ENCODE measurements around the gene KCNK13. TPM values are rescaled to one million over a fixed set of nuclear protein-coding genes. Genes with fewer than 3 reads are reported as not detected.
A peak's percentile ranks its signal among the peaks of the same experiment; 100 is the strongest.
"Not testable (repeated sequence)": the region's sequence is repeated elsewhere in the genome, so short reads cannot be mapped to it uniquely, and the experiment has no call there.

Gene KCNK13
- not detected for total RNA-seq

- peak; percentile 16 for DNase-seq
- H3K4me3 Mint-ChIP-seq, result peak within 1 kb of the TSS; percentile 69
- H3K4me1 Mint-ChIP-seq (ENCODE audit: low read depth), result peaks cover 19% of the 10 kb centered on the region
- H3K27ac Mint-ChIP-seq, result no peak within 1 kb of the TSS
- POLR2A ChIA-PET, result interaction anchor here (1.3 kb wide), 1 partner anchor 105 kb away, joined by 4 read pairs; no protein-coding TSS in a partner anchor
- intact Hi-C loops (cut with micrococcal nuclease), result loop anchor here (5.0 kb wide), 1 partner anchor 89 kb away; no protein-coding TSS in a partner anchor
- H3K27me3 Mint-ChIP-seq, result peaks cover 59% of the 10 kb centered on the region
- no peaks in the 10 kb centered on the region for H3K9me3 Mint-ChIP-seq
- CTCF ChIA-PET, result interaction anchor here (0.9 to 1.1 kb wide), 2 partner anchors 14 to 88 kb away, joined by 3 read pairs; no protein-coding TSS in a partner anchor
- no peaks in the 10 kb centered on the region for H3K36me3 Mint-ChIP-seq
Observed at GRCh38 chr14:90061685-90062126, at the start of gene KCNK13. Gene KCNK13, plus strand, starts transcription at chr14:90061994. Its CDS starts 212 bp downstream, at chr14:90062206.

GRCh38 chr14:90017371-90017770, 44.4 kb upstream of the KCNK13 start:
- Mint-ChIP-seq H3K4me1 (ENCODE audit: low read depth) (peaks cover 7% of the 10 kb centered on the region), H3K36me3 (peaks cover 64% of the 10 kb centered on the region), H3K9me3 (no peaks in the 10 kb centered on the region), H3K27ac (no peak overlapping the region), H3K4me3 (no peak overlapping the region), H3K27me3 (no peaks in the 10 kb centered on the region)
- intact Hi-C loops (cut with micrococcal nuclease), result no loop called here
- ChIA-PET POLR2A (no interaction called here), CTCF (interaction anchor here (0.9 kb wide), 1 partner anchor 78 kb away, joined by 6 read pairs; no protein-coding TSS in a partner anchor)
- no peak for DNase-seq

GRCh38 chr14:90019824-90020523, 41.8 kb upstream of the KCNK13 start:
- intact Hi-C loops (cut with micrococcal nuclease), result no loop called here
- no peaks in the 10 kb centered on the region for H3K27me3 Mint-ChIP-seq
- H3K4me1 Mint-ChIP-seq (ENCODE audit: low read depth), result peaks cover 7% of the 10 kb centered on the region
- DNase-seq, result no peak
- H3K36me3 Mint-ChIP-seq, result peaks cover 69% of the 10 kb centered on the region
- H3K9me3 Mint-ChIP-seq, result no peaks in the 10 kb centered on the region
- ChIA-PET CTCF (no interaction called here), POLR2A (no interaction called here)
- H3K4me3 Mint-ChIP-seq, result no peak overlapping the region
- no peak overlapping the region for H3K27ac Mint-ChIP-seq

GRCh38 chr14:90023176-90023896, 38.5 kb upstream of the KCNK13 start:
- ChIA-PET CTCF (no interaction called here), POLR2A (no interaction called here)
- Mint-ChIP-seq H3K36me3 (peaks cover 62% of the 10 kb centered on the region), H3K4me1 (ENCODE audit: low read depth) (peaks cover 4% of the 10 kb centered on the region), H3K4me3 (no peak overlapping the region), H3K27ac (no peak overlapping the region), H3K9me3 (peaks cover 5% of the 10 kb centered on the region), H3K27me3 (no peaks in the 10 kb centered on the region)
- intact Hi-C loops (cut with micrococcal nuclease), result no loop called here
- no peak for DNase-seq

GRCh38 chr14:90024910-90025309, 36.9 kb upstream of the KCNK13 start:
- peaks cover 5% of the 10 kb centered on the region for H3K9me3 Mint-ChIP-seq
- POLR2A ChIA-PET, result no interaction called here
- intact Hi-C loops (cut with micrococcal nuclease), result no loop called here
- H3K27ac Mint-ChIP-seq, result no peak overlapping the region
- peaks cover under 1% of the 10 kb centered on the region for H3K4me1 Mint-ChIP-seq (ENCODE audit: low read depth)
- CTCF ChIA-PET, result no interaction called here
- peaks cover 54% of the 10 kb centered on the region for H3K36me3 Mint-ChIP-seq
- no peaks in the 10 kb centered on the region for H3K27me3 Mint-ChIP-seq
- H3K4me3 Mint-ChIP-seq, result no peak overlapping the region
- no peak for DNase-seq

GRCh38 chr14:90026608-90027007, 35.2 kb upstream of the KCNK13 start:
- CTCF ChIA-PET; H3K27ac Mint-ChIP-seq; intact Hi-C loops (cut with micrococcal nuclease); H3K4me1 Mint-ChIP-seq (ENCODE audit: low read depth); H3K4me3 Mint-ChIP-seq; H3K9me3 Mint-ChIP-seq; H3K27me3 Mint-ChIP-seq; DNase-seq; POLR2A ChIA-PET: not testable (repeated sequence)
- H3K36me3 Mint-ChIP-seq, result peaks cover 52% of the 10 kb centered on the region

- intact Hi-C loops (cut with micrococcal nuclease), result no loop called here
- Mint-ChIP-seq H3K4me1 (ENCODE audit: low read depth) (no peaks in the 10 kb centered on the region), H3K27me3 (no peaks in the 10 kb centered on the region), H3K36me3 (peaks cover 50% of the 10 kb centered on the region), H3K27ac (no peak overlapping the region), H3K9me3 (peaks cover 5% of the 10 kb centered on the region), H3K4me3 (no peak overlapping the region)
- ChIA-PET CTCF (no interaction called here), POLR2A (no interaction called here)
- DNase-seq, result no peak
Observed at GRCh38 chr14:90027842-90028241, 34.0 kb upstream of the KCNK13 start.

- CTCF ChIA-PET, result no interaction called here
Observed at GRCh38 chr14:90034156-90034555, 27.6 kb upstream of the KCNK13 start.

GRCh38 chr14:90034835-90035525, 26.8 kb upstream of the KCNK13 start:
- POLR2A ChIA-PET, result no interaction called here
- DNase-seq, result no peak
- H3K4me1 Mint-ChIP-seq (ENCODE audit: low read depth), result peaks cover 16% of the 10 kb centered on the region
- CTCF ChIA-PET, result interaction anchor here (0.6 kb wide), 1 partner anchor 75 kb away, joined by 3 read pairs; no protein-coding TSS in a partner anchor
- intact Hi-C loops (cut with micrococcal nuclease), result no loop called here
- no peaks in the 10 kb centered on the region for H3K9me3 Mint-ChIP-seq
- no peak overlapping the region for H3K4me3 Mint-ChIP-seq
- H3K36me3 Mint-ChIP-seq, result peaks cover 48% of the 10 kb centered on the region
- H3K27ac Mint-ChIP-seq, result peak overlapping the region; percentile 64
- no peaks in the 10 kb centered on the region for H3K27me3 Mint-ChIP-seq

More at GRCh38 chr14:90034156-90034555, 27.6 kb upstream of the KCNK13 start:
- POLR2A ChIA-PET, result no interaction called here
- intact Hi-C loops (cut with micrococcal nuclease), result no loop called here
- Mint-ChIP-seq H3K9me3 (no peaks in the 10 kb centered on the region), H3K27me3 (no peaks in the 10 kb centered on the region), H3K36me3 (peaks cover 43% of the 10 kb centered on the region), H3K27ac (peak overlapping the region; percentile 2), H3K4me3 (no peak overlapping the region), H3K4me1 (ENCODE audit: low read depth) (peaks cover 13% of the 10 kb centered on the region)
- DNase-seq, result no peak

- Mint-ChIP-seq H3K4me1 (ENCODE audit: low read depth) (peaks cover 18% of the 10 kb centered on the region), H3K4me3 (no peak overlapping the region), H3K27ac (no peak overlapping the region), H3K27me3 (no peaks in the 10 kb centered on the region), H3K36me3 (peaks cover 60% of the 10 kb centered on the region), H3K9me3 (no peaks in the 10 kb centered on the region)
- CTCF ChIA-PET, result no interaction called here
- no peak for DNase-seq
- intact Hi-C loops (cut with micrococcal nuclease), result no loop called here
- POLR2A ChIA-PET, result no interaction called here
Observed at GRCh38 chr14:90039253-90040010, 22.4 kb upstream of the KCNK13 start.

GRCh38 chr14:90040411-90040810, 21.4 kb upstream of the KCNK13 start:
- Mint-ChIP-seq H3K27ac (no peak overlapping the region), H3K27me3 (no peaks in the 10 kb centered on the region), H3K4me3 (no peak overlapping the region), H3K9me3 (no peaks in the 10 kb centered on the region), H3K36me3 (peaks cover 60% of the 10 kb centered on the region), H3K4me1 (ENCODE audit: low read depth) (peaks cover 10% of the 10 kb centered on the region)
- ChIA-PET POLR2A (no interaction called here), CTCF (no interaction called here)
- intact Hi-C loops (cut with micrococcal nuclease), result no loop called here
- DNase-seq, result no peak
